ENCODE results near the gene AKAP1. TPM values are rescaled to one million over a fixed set of nuclear protein-coding genes. Genes with fewer than 3 reads are reported as not detected.

The AKAP1 gene
- total and polyA plus RNA-seq, 2 donors (not counting 1 experiment from before 2014, with no cell fraction given): 4.8 to 9.1 TPM

DNA sequence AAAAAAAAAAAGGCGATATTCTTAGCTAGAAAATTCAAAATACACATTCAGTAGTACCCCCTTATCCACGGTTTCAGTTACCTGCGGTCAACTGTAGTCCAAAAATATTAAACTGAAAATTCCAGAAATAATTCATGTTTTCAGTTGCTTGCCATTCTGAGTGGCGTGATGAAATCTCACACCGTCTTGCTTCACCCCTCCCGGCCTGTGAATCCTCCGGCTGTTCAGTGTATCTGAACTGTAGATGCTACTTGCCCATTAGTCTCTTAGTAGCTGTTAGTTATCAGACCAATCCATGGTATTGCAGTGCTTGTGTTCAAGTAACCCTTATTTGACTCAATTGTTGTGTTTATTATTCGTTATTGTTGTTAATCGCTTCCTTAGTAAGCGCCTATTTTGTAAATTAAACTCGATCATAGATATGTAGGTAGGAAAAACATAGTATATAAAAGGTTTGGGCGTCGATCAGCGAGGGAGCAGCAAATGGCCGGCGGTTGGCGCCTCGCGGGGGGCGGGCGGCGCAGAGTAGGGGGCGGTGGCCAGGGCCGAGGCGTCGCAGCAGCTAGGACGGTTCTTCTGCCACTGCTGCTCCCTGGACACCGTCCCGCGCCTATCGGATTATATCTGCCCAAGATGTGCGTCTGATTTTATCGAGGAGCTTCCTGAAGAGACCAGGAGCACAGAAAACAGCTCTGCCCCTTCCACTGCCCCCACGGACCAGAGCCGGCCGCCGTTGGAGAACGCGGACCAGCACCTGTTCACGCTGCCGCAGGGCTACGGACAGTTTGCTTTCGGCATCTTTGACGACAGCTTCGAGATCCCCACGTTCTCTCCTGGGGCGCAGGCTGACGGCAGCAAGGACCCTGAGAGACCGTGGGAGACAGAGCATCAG, 39.8 kb upstream of the AKAP1 start:
- no peak overlapping the region for H3K9ac ChIP-seq (ENCODE audit: insufficient read depth, low read length)
- no peak overlapping the region for H2AFZ ChIP-seq (ENCODE audit: low read length)
- no peak for DNase-seq (ENCODE audit: low read depth in 2 of 2)
- H3K27ac ChIP-seq (ENCODE audit: insufficient read depth, low read length): no peak overlapping the region
- no peaks in the 10 kb centered on the region for H3K36me3 ChIP-seq (ENCODE audit: control insufficient read depth, insufficient read depth, low read length)
- no peaks in the 10 kb centered on the region for H3K9me3 ChIP-seq (ENCODE audit: control insufficient read depth, insufficient read depth, low read depth, low read length)
- peak overlapping the region; percentile 7 to 28 (median 21) for H3K4me3 ChIP-seq (replicated peaks in 1 of 4; ENCODE audit: control extremely low read depth in 1 of 4, insufficient read depth in 1 of 4, low read depth in 3 of 4, low read length in 4 of 4)
- TF ChIP-seq EZH2 (IDR thresholded peaks at IDR 0.05; ENCODE audit: low read length, missing control alignments): peak; percentile 59
- TF ChIP-seq, protein P1, sequence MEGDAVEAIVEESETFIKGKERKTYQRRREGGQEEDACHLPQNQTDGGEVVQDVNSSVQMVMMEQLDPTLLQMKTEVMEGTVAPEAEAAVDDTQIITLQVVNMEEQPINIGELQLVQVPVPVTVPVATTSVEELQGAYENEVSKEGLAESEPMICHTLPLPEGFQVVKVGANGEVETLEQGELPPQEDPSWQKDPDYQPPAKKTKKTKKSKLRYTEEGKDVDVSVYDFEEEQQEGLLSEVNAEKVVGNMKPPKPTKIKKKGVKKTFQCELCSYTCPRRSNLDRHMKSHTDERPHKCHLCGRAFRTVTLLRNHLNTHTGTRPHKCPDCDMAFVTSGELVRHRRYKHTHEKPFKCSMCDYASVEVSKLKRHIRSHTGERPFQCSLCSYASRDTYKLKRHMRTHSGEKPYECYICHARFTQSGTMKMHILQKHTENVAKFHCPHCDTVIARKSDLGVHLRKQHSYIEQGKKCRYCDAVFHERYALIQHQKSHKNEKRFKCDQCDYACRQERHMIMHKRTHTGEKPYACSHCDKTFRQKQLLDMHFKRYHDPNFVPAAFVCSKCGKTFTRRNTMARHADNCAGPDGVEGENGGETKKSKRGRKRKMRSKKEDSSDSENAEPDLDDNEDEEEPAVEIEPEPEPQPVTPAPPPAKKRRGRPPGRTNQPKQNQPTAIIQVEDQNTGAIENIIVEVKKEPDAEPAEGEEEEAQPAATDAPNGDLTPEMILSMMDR (conservative IDR thresholded peaks at IDR 0.05 in 1 of 2, IDR thresholded peaks at IDR 0.05 in 1 of 2; ENCODE audit: low read depth in 1 of 2, low read length in 2 of 2): no peak
- no peaks in the 10 kb centered on the region for H3K79me2 ChIP-seq (ENCODE audit: control insufficient read depth, insufficient read depth, low read length)
- H4K20me1 ChIP-seq (ENCODE audit: control insufficient read depth, extremely low read depth, insufficient read depth, low read length): no peaks in the 10 kb centered on the region
- H3K4me2 ChIP-seq (ENCODE audit: extremely low read depth, insufficient read depth, low read length): peak overlapping the region; percentile 62
- H3K27me3 ChIP-seq (ENCODE audit: control insufficient read depth, insufficient read depth, low read length): peaks cover 16% of the 10 kb centered on the region
- H3K4me1 ChIP-seq (ENCODE audit: control insufficient read depth, extremely low read depth, insufficient read depth, low read length): no peaks in the 10 kb centered on the region

DNA sequence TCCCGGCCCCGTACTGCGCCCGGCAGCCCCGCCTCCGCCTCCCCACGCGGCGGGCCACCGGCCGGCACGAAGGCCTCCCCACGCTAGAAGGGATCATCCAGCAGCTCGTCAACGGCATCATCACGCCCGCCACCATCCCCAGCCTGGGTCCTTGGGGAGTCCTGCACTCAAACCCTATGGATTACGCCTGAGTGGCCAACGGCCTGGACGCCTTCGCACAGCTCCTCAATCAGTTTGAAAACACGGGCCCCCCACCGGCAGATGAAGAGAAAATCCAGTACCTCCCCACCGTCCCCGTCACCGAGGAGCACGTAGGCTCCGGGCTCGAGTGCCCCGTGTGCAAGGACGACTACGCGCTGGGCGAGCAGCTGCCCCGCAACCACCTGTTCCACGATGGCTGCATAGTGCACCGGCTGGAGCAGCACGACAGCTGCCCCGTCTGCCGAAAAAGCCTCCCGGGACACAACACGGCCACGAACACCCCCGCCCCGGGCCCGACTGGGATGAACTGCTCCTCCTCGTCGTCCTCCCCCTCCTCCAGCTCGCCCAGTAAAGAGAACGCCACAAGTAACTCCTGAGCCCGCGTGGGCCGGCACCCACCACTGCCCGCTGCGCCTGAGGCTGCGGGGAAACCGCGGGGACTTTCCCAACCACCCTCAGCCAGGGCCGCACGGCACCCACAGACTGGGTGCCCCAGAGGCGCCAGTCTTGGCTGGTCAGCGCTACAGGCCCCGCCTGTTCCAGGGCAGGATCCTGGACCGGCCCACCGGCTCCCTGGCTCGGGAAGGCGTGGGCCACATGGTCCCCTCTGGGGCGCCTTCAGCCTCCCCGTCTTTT, 39.0 kb upstream of the AKAP1 start:
- no peaks in the 10 kb centered on the region for H3K9me3 ChIP-seq (ENCODE audit: control insufficient read depth, insufficient read depth, low read depth, low read length)
- peaks cover 16% of the 10 kb centered on the region for H3K27me3 ChIP-seq (ENCODE audit: control insufficient read depth, insufficient read depth, low read length)
- no peak overlapping the region for H3K9ac ChIP-seq (ENCODE audit: insufficient read depth, low read length)
- H3K4me1 ChIP-seq (ENCODE audit: control insufficient read depth, extremely low read depth, insufficient read depth, low read length): no peaks in the 10 kb centered on the region
- no peak for DNase-seq (ENCODE audit: low read depth in 2 of 2)
- H3K79me2 ChIP-seq (ENCODE audit: control insufficient read depth, insufficient read depth, low read length): no peaks in the 10 kb centered on the region
- H3K36me3 ChIP-seq (ENCODE audit: control insufficient read depth, insufficient read depth, low read length): no peaks in the 10 kb centered on the region
- TF ChIP-seq, protein P1 (conservative IDR thresholded peaks at IDR 0.05 in 1 of 2, IDR thresholded peaks at IDR 0.05 in 1 of 2; ENCODE audit: low read depth in 1 of 2, low read length in 2 of 2): no peak
- TF ChIP-seq EZH2 (IDR thresholded peaks at IDR 0.05; ENCODE audit: low read length, missing control alignments): peak; percentile 70
- H2AFZ ChIP-seq (ENCODE audit: low read length): no peak overlapping the region
- peak overlapping the region; percentile 62 for H3K4me2 ChIP-seq (ENCODE audit: extremely low read depth, insufficient read depth, low read length)
- H3K27ac ChIP-seq (ENCODE audit: insufficient read depth, low read length): no peak overlapping the region
- H3K4me3 ChIP-seq (replicated peaks in 1 of 4; ENCODE audit: control extremely low read depth in 1 of 4, insufficient read depth in 1 of 4, low read depth in 3 of 4, low read length in 4 of 4): peak overlapping the region in 2 of 4 experiments; percentile 7 to 25
- H4K20me1 ChIP-seq (ENCODE audit: control insufficient read depth, extremely low read depth, insufficient read depth, low read length): no peaks in the 10 kb centered on the region

DNA sequence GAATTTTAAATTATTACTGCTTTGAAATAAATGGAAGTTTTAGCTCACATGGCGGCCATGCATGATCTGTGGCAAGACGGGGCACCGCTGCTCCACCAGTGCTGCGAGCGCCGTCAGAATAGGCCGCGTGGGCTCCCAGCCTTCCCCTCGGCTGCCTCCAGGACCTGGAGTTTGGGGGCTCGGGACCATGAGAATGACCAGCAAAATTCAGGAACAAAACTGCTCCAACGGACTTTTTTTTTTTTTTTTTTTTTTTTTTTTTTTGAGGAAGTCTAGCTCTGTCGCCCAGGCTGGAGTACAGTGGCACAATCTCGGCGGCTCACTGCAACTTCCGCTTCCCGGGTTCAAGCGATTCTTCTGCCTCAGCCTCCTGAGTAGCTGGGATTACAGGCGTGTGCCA, 38.3 kb upstream of the AKAP1 start:
- Histone ChIP-seq H3K9ac (ENCODE audit: insufficient read depth, low read length) (no peak overlapping the region), H2AFZ (ENCODE audit: low read length) (no peak overlapping the region), H3K4me1 (ENCODE audit: control insufficient read depth, extremely low read depth, insufficient read depth, low read length) (no peaks in the 10 kb centered on the region), H3K9me3 (ENCODE audit: control insufficient read depth, insufficient read depth, low read depth, low read length) (no peaks in the 10 kb centered on the region), H3K27me3 (ENCODE audit: control insufficient read depth, insufficient read depth, low read length) (peaks cover 16% of the 10 kb centered on the region), H3K4me2 (ENCODE audit: extremely low read depth, insufficient read depth, low read length) (no peak overlapping the region), H3K27ac (ENCODE audit: insufficient read depth, low read length) (no peak overlapping the region), H3K4me3 (replicated peaks in 1 of 4; ENCODE audit: control extremely low read depth in 1 of 4, insufficient read depth in 1 of 4, low read depth in 3 of 4, low read length in 4 of 4) (no peak overlapping the region), H3K36me3 (ENCODE audit: control insufficient read depth, insufficient read depth, low read length) (no peaks in the 10 kb centered on the region), H4K20me1 (ENCODE audit: control insufficient read depth, extremely low read depth, insufficient read depth, low read length) (no peaks in the 10 kb centered on the region), H3K79me2 (ENCODE audit: control insufficient read depth, insufficient read depth, low read length) (no peaks in the 10 kb centered on the region)
- no peak for DNase-seq (ENCODE audit: low read depth in 2 of 2)
- TF ChIP-seq, protein P1 (conservative IDR thresholded peaks at IDR 0.05 in 1 of 2, IDR thresholded peaks at IDR 0.05 in 1 of 2; ENCODE audit: low read depth in 1 of 2, low read length in 2 of 2): no peak
